22Rv1 (cell line): ENCODE results near the gene ELN.

ENCODE experiments used
- H3K27ac ChIP-seq: fragments of 450-650 bp; 2 replicates; pipeline ENCODE4 v1.5.1; 2017
- ZFX ChIP-seq: fragments of 450-650 bp; IDR thresholded peaks from 2 replicates; pipeline ENCODE4 v1.6.1; 2017; ENCODE audit warnings: antibody characterized with exemption, borderline replicate concordance
- TF ChIP-seq, protein P1 (sequence below): fragments of 450-650 bp; IDR thresholded peaks from 2 replicates; pipeline ENCODE4 v1.5.1; 2017; ENCODE audit warnings: mild to moderate bottlenecking

ELN gene

DNA sequence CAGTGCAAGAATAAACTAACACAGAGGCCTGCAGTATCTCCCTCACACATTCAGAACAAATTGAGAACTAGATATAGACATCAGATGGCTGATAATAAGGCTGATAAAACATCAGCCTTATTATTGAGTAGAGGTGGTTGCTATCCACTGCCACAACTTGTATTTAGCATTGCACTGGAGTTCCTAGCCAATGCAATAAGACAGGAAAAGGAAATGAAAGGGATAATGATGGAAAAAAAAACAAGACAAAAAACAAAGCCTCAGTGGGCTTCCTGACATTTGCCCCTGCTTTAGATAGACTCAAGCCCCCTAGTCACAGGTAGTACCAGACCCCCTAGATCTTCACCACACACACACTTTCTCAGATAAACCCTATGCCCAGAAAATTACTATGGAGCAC is 33.2 kb upstream of the ELN start:
- TF ChIP-seq, protein P1, sequence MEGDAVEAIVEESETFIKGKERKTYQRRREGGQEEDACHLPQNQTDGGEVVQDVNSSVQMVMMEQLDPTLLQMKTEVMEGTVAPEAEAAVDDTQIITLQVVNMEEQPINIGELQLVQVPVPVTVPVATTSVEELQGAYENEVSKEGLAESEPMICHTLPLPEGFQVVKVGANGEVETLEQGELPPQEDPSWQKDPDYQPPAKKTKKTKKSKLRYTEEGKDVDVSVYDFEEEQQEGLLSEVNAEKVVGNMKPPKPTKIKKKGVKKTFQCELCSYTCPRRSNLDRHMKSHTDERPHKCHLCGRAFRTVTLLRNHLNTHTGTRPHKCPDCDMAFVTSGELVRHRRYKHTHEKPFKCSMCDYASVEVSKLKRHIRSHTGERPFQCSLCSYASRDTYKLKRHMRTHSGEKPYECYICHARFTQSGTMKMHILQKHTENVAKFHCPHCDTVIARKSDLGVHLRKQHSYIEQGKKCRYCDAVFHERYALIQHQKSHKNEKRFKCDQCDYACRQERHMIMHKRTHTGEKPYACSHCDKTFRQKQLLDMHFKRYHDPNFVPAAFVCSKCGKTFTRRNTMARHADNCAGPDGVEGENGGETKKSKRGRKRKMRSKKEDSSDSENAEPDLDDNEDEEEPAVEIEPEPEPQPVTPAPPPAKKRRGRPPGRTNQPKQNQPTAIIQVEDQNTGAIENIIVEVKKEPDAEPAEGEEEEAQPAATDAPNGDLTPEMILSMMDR: no peak
- TF ChIP-seq ZFX: no peak
- H3K27ac ChIP-seq: no peak overlapping the region

- no peak for TF ChIP-seq ZFX
- TF ChIP-seq, protein P1: no peak
- no peak overlapping the region for H3K27ac ChIP-seq
Observed at GRCh38 chr7:73995330-73995729, 32.6 kb upstream of the ELN start.

- H3K27ac ChIP-seq: no peak overlapping the region
- TF ChIP-seq, protein P1: no peak
- no peak for TF ChIP-seq ZFX
Observed at GRCh38 chr7:73995821-73996511, 32.0 kb upstream of the ELN start.

DNA sequence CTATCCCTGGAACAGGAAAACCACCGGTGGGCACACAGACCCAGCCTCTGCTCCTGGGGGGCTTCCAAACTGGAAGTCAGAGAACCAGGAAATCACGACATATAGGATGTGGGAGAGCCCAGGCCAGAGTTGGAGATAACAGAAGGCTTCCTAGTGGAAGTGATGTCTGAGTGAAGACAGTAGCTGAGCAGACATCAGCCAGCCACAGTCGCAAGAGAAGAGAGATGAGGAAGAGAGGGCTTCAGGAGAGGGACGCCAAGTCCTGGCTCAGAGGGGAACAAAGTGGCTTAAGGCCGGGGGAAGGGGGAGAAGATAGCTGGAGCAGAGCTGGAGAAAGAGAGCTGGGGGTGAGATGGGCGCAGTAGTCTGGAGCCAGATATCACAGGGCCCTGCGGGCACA is 30.9 kb upstream of the ELN start:
- TF ChIP-seq, protein P1: no peak
- no peak for TF ChIP-seq ZFX
- no peak overlapping the region for H3K27ac ChIP-seq

DNA sequence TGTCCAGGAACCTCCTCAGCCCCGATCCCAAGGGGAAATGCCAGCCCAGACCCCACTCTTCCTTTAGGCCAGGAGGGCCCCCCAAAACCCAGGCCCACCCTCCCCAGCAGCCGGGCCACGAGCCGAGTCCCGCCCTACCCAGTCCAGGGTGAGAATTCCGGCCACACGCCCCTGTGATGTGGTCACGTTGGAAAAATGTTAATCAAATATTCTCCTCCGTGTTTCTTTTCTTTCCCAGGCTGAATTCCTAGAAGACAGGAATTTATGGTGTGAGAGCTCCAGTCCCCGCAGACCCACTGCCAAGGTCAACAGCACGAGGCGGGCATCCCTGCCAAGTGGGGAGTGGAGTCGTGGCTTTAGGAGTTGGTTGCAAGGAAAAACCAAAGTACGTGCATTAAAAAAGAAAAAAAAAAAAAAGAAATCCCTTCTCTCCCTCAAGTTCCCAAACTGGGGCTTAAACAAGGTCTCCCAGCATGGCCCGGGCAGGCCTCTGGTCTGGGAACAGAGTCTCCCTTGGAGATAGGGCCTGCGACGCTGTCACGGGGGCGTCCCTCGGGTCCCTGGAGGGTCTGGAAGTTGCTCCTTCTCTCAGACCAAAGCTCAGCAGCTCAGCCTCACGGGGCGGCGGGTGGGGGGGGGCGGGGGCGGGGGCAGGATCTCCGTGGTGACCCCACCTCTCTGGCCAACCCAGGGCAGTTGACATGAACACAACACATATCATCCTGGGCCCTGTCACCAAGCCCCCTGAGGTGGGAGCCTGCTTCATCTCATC is 28.1 kb upstream of the ELN start:
- TF ChIP-seq ZFX: no peak
- TF ChIP-seq, protein P1: no peak
- no peak overlapping the region for H3K27ac ChIP-seq

DNA sequence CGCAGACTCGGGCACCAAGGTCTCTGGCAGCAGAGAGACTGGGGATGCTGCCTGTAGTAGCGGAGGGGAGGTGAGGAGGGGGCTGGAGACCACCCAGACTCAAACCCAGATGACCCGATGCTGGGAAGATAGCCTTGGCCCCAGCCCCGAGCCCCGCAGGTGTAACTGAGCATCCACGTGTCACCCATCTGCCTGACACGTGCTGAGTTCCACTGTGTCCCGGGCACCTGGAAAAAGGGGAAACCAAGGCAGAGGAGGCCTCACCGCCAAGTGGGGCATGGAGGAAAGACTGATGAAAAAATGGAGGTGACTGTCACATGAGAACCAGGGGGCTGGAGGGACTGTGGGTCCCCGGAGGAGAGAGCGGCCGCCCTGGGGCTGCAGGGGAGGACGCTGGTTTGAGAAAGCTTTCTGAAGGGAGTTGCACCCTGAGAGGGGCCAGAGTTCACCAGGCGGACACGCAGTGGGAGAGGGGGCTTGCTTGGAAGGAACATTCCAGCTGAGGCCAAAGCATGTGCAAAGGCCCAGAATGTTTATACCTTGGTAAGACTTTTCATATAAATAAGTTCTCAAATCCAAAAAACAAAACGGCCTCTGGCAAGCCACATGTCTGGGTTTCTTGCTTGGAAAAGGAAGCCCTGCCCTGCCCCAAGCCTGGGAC is 27.4 kb upstream of the ELN start:
- H3K27ac ChIP-seq: no peak overlapping the region
- TF ChIP-seq, protein P1: no peak
- TF ChIP-seq ZFX: no peak

- H3K27ac ChIP-seq: no peak overlapping the region
- TF ChIP-seq, protein P1: no peak
- no peak for TF ChIP-seq ZFX
Observed at GRCh38 chr7:74001150-74001494, 26.9 kb upstream of the ELN start.
